ENCODE measurements around the gene POC1B. TPM values are rescaled to one million over a fixed set of nuclear protein-coding genes. Genes with fewer than 3 reads are reported as not detected.
A peak's percentile ranks its signal among the peaks of the same experiment; 100 is the strongest.

The POC1B gene
- total RNA-seq, 1 donor from 2014 or later: 7.0 TPM

GRCh38 chr12:89451841-89452251 is 74.0 kb downstream of the POC1B start:
- intact Hi-C loops (cut with DNase I): loop anchor here (5.0 kb wide), 1 partner anchor 60 kb away; no protein-coding TSS in a partner anchor
- peak; percentile 55 for DNase-seq
- peak; percentile 66 for ATAC-seq (ENCODE audit: poor library complexity)

GRCh38 chr12:89450907-89451306 is 74.9 kb downstream of the POC1B start:
- intact Hi-C loops (cut with DNase I): loop anchor here (5.0 kb wide), 1 partner anchor 59 kb away; no protein-coding TSS in a partner anchor
- DNase-seq (no peak), ATAC-seq (ENCODE audit: poor library complexity) (no peak)

- no peak for ATAC-seq (ENCODE audit: poor library complexity)
- intact Hi-C loops (cut with DNase I): no loop called here
- DNase-seq: no peak
Measured at GRCh38 chr12:89448951-89449371, 76.9 kb downstream of the POC1B start.

- ATAC-seq (ENCODE audit: poor library complexity): no peak
- intact Hi-C loops (cut with DNase I): no loop called here
- DNase-seq: no peak
Measured at GRCh38 chr12:89448526-89448925, 77.3 kb downstream of the POC1B start.

- intact Hi-C loops (cut with DNase I): no loop called here
- DNase-seq: no peak
- ATAC-seq (ENCODE audit: poor library complexity): no peak
Measured at GRCh38 chr12:89439941-89440340, 85.9 kb downstream of the POC1B start.

- ATAC-seq (ENCODE audit: poor library complexity) (no peak), DNase-seq (no peak)
- intact Hi-C loops (cut with DNase I): no loop called here
Measured at GRCh38 chr12:89437231-89437630, 88.6 kb downstream of the POC1B start.

- intact Hi-C loops (cut with DNase I): no loop called here
- ATAC-seq (ENCODE audit: poor library complexity): no peak
- DNase-seq: no peak
Measured at GRCh38 chr12:89436062-89436461, 89.8 kb downstream of the POC1B start.

GRCh38 chr12:89433634-89434033 is 92.2 kb downstream of the POC1B start:
- ATAC-seq (ENCODE audit: poor library complexity) (no peak), DNase-seq (no peak)
- intact Hi-C loops (cut with DNase I): no loop called here

GRCh38 chr12:89432396-89432795 is 93.5 kb downstream of the POC1B start:
- intact Hi-C loops (cut with DNase I): no loop called here
- no peak for DNase-seq
- ATAC-seq (ENCODE audit: poor library complexity): no peak

GRCh38 chr12:89429528-89429927 is 96.3 kb downstream of the POC1B start:
- intact Hi-C loops (cut with DNase I): no loop called here
- DNase-seq: no peak
- no peak for ATAC-seq (ENCODE audit: poor library complexity)

- ATAC-seq (ENCODE audit: poor library complexity) (peak; percentile 39), DNase-seq (no peak)
- intact Hi-C loops (cut with DNase I): no loop called here
Measured at GRCh38 chr12:89427508-89428156, 98.2 kb downstream of the POC1B start.

- DNase-seq: no peak
- ATAC-seq (ENCODE audit: poor library complexity): no peak
- intact Hi-C loops (cut with DNase I): no loop called here
Measured at GRCh38 chr12:89424846-89425245, 101.0 kb downstream of the POC1B start.

GRCh38 chr12:89424389-89424788 is 101.5 kb downstream of the POC1B start:
- DNase-seq (no peak), ATAC-seq (ENCODE audit: poor library complexity) (no peak)
- intact Hi-C loops (cut with DNase I): no loop called here

GRCh38 chr12:89421092-89421835 is 104.6 kb downstream of the POC1B start:
- ATAC-seq (ENCODE audit: poor library complexity): no peak
- DNase-seq: no peak
- intact Hi-C loops (cut with DNase I): no loop called here

GRCh38 chr12:89418228-89418910 is 107.5 kb downstream of the POC1B start:
- intact Hi-C loops (cut with DNase I): no loop called here
- ATAC-seq (ENCODE audit: poor library complexity): peak; percentile 80
- DNase-seq: no peak

- DNase-seq (no peak), ATAC-seq (ENCODE audit: poor library complexity) (no peak)
- intact Hi-C loops (cut with DNase I): no loop called here
Measured at GRCh38 chr12:89417246-89417977, 108.4 kb downstream of the POC1B start.

- DNase-seq: no peak
- no peak for ATAC-seq (ENCODE audit: poor library complexity)
- intact Hi-C loops (cut with DNase I): no loop called here
Measured at GRCh38 chr12:89416049-89416792, 109.6 kb downstream of the POC1B start.

GRCh38 chr12:89414851-89415250 is 111.0 kb downstream of the POC1B start:
- no peak for ATAC-seq (ENCODE audit: poor library complexity)
- DNase-seq: no peak
- intact Hi-C loops (cut with DNase I): no loop called here
